ENCODE measurements around the gene NTM.

Gene NTM

DNA sequence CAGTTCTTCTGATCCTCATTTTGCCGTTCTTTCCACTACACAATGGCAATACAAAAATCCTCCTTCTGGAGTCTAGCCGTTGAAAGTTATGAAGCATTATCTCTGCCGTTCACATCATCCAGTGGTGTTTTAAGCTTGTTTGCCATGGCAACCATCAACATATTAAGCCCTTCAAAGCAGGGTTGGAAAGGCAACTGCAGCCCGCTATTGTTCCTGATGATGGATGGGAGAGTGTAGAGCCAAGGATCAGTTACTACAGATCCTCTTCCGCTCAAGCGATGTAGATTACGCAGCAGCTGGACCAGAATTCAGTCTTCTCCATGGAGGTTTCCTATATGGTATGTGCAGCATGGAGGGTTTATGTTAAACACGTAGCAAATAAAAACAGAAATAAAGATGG lies 352.7 kb downstream of the NTM start:
- no peak for DNase-seq (ENCODE audit: low read depth)
- H3K4me3 ChIP-seq (ENCODE audit: low read depth, low read length), result no peak overlapping the region
- TF ChIP-seq, protein P1, sequence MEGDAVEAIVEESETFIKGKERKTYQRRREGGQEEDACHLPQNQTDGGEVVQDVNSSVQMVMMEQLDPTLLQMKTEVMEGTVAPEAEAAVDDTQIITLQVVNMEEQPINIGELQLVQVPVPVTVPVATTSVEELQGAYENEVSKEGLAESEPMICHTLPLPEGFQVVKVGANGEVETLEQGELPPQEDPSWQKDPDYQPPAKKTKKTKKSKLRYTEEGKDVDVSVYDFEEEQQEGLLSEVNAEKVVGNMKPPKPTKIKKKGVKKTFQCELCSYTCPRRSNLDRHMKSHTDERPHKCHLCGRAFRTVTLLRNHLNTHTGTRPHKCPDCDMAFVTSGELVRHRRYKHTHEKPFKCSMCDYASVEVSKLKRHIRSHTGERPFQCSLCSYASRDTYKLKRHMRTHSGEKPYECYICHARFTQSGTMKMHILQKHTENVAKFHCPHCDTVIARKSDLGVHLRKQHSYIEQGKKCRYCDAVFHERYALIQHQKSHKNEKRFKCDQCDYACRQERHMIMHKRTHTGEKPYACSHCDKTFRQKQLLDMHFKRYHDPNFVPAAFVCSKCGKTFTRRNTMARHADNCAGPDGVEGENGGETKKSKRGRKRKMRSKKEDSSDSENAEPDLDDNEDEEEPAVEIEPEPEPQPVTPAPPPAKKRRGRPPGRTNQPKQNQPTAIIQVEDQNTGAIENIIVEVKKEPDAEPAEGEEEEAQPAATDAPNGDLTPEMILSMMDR (IDR thresholded peaks at IDR 0.05; ENCODE audit: insufficient read depth, low read depth, low read length, missing control alignments), result no peak

DNA sequence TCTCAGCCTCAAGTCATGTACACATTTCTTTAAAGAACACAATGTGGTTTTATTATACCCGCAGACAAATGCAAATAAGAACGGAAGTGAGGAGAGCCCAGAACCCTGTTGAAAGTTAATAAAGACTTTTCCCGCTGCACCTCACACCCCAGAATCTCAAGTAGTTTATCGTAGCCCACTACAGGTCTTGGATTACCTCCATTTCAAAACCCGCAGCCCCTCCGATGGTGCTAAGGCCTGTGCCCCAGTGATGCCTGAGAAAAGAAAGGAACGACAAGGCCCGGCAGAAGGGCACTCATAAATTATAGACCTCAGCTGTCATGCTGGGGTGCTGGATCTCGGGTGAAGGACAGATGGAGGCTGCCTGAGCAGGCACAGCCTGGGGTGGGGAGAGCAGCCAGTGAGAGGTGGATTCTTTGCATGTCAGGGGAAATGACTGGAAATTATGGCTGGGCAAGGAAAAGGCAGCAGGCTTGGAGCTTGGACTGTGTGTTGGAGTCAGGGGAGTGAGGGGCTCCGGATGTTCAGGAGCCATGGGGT lies 354.1 kb downstream of the NTM start:
- DNase-seq (ENCODE audit: low read depth), result no peak
- H3K4me3 ChIP-seq (ENCODE audit: low read depth, low read length), result no peak overlapping the region
- TF ChIP-seq, protein P1 (IDR thresholded peaks at IDR 0.05; ENCODE audit: insufficient read depth, low read depth, low read length, missing control alignments), result no peak

DNA sequence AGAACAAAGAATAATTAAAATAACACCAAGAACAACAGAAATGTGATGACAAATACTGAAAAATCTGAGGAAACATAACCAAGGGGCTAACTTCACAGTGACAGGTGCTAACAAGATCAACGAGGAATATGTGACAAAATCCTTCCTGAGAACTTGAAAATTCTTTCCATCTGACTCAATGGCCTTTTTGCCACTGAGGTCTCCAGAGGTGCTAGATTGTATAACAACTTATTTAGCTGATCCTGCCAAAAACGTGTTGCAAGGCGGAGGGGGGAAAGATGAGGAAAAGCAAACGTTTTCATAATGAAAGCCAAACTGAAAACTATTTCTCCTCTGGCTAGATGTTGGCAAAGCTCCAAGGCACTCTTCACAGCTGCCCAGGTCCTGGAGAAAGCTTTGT lies 364.5 kb downstream of the NTM start:
- TF ChIP-seq, protein P1 (IDR thresholded peaks at IDR 0.05; ENCODE audit: insufficient read depth, low read depth, low read length, missing control alignments), result no peak
- no peak overlapping the region for H3K4me3 ChIP-seq (ENCODE audit: low read depth, low read length)
- no peak for DNase-seq (ENCODE audit: low read depth)

DNA sequence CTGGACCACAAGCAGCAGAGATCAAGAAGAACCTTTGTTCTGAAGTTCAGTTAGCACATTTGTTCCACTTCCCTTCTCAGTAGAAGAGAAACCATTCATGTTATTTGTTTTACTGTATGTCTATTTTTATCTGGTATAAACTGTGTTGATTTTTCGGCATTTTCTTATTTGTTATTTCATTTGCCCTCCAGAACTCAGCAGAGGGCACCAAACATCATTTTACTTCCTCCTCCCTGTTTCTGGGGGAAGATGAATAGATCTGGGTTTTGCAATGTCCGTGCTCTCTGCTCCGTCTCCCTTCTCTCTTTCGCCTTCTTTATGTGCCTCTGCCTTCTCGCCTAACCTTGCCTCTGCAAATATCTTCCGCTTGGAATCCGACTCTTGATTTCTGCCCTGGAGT lies 366.9 kb downstream of the NTM start:
- no peak for DNase-seq (ENCODE audit: low read depth)
- TF ChIP-seq, protein P1 (IDR thresholded peaks at IDR 0.05; ENCODE audit: insufficient read depth, low read depth, low read length, missing control alignments), result no peak
- H3K4me3 ChIP-seq (ENCODE audit: low read depth, low read length), result no peak overlapping the region

DNA sequence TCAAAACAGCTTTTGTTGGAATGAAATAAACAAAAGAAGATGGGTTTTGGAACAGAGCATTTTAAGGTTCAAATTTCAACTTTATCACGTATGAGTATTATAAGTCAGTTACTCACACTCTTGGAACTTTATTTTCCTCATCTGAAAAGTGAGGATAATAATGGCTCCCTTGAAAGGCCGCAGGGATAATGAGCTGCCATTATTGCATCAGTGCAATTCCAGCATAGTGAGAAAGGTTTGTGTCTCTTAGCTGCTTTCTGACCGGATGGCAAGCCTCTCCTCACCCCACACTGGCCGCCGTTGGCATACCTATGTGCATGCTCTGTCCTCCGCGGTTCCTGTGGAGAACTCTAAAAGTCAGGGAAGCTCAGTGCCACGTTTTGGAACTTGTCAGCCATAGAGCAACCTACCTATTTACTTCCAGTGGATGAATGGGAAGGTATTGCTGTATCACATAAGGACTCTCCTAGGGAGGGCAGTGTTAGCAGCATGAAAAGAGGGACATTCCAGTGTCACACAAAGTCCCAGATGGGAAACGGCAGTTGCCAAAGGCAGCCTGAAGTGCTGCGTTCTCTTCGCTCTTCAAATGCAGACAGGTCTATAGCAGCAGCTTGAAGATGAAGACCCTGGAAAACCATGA lies 368.9 kb downstream of the NTM start:
- TF ChIP-seq, protein P1 (IDR thresholded peaks at IDR 0.05; ENCODE audit: insufficient read depth, low read depth, low read length, missing control alignments), result no peak
- no peak overlapping the region for H3K4me3 ChIP-seq (ENCODE audit: low read depth, low read length)
- no peak for DNase-seq (ENCODE audit: low read depth)

DNA sequence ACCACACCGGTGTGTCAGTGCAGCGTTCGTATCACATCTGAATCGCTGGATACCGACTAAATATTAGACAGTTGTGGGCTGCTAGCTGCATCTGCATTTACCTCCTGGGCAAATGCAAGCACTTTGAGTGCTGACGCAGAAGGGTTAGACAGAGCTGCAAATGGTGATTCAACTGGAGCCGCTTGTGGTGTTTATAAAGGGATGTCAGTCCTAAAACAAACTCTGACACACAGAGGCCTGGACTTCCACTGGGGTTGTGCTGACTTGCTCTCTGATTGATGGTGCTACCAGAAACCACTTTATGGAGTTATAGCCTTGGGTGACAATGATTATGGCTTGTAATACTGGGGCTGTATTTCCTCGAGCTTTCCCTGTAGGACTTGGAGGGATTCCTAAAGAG lies 374.4 kb downstream of the NTM start:
- H3K4me3 ChIP-seq (ENCODE audit: low read depth, low read length), result no peak overlapping the region
- DNase-seq (ENCODE audit: low read depth), result no peak
- TF ChIP-seq, protein P1 (IDR thresholded peaks at IDR 0.05; ENCODE audit: insufficient read depth, low read depth, low read length, missing control alignments), result no peak

DNA sequence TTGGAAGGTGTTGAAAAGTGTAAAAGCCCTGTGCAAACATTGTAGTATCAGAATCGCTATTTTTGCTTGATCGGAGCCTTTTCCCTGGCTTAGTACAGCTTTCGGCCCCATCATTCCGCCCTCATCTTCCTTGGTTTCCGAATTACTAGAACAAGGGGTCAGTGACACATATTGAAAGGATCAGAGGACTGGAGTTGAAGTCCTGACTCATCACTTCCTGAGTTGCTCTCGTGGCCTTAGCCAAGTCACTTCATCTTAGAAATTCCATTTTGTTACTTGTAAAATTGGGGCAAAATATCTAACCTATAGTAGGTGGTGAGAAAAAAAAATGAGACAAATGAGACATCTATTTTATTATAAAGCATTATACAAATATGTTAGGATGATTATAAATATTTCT lies 375.0 kb downstream of the NTM start:
- TF ChIP-seq, protein P1 (IDR thresholded peaks at IDR 0.05; ENCODE audit: insufficient read depth, low read depth, low read length, missing control alignments), result no peak
- no peak overlapping the region for H3K4me3 ChIP-seq (ENCODE audit: low read depth, low read length)
- no peak for DNase-seq (ENCODE audit: low read depth)

Data from GM12865 (cell line).